NOMO-1 treated with dmso at 0.1 percent for 144 hours (cell line): ENCODE results near the gene HTD2.

ENCODE experiments used
- DNase-seq: peaks from one replicate; lab custom pipeline; 2025; ENCODE audit not compliant: unreplicated experiment; lab: John Stamatoyannopoulos, UW

HTD2 gene

DNA sequence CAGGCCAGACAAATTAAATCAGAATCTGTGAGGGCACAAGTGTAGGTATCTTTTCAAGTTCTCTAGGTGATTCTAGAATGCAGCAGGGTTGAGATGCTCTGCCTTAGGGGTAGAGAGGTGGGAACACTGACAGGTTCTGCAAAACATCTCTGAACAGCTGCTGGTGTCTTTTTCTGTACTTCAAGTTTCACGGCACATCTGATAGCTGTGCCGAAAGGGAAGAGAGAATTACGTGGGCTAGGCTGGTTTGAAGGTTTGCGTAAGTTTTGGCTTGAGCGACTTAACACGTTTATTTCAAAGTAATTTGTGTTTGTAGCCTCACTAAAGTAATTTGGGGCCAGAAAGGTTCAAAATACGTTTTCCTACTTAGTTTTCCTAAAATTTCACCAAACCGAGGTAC is 48.9 kb downstream of the HTD2 start:
- peak; percentile 82 for DNase-seq

- DNase-seq, result peak; percentile 44
Measured at GRCh38 chr3:58356054-58356453, 49.7 kb downstream of the HTD2 start.

DNA sequence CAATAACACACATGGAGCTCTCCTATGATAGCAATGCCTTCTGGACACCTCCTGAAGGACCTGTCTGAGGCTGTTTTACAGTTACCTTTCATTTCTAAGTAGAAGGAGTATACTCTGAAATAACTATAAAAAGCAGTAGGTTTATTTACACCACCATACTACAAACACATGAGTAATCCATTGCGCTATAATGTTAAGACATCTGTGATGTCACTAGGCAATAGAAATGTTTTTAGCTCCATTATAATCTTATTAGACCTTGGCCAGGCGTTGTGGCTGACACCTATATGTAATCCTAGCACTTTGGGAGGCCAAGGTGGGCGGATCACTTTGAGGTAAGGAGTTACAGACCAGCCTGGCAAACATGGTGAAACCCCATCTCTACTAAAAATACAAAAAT is 51.1 kb downstream of the HTD2 start:
- DNase-seq, result no peak

GRCh38 chr3:58358092-58358491 is 51.8 kb downstream of the HTD2 start:
- no peak for DNase-seq

DNA sequence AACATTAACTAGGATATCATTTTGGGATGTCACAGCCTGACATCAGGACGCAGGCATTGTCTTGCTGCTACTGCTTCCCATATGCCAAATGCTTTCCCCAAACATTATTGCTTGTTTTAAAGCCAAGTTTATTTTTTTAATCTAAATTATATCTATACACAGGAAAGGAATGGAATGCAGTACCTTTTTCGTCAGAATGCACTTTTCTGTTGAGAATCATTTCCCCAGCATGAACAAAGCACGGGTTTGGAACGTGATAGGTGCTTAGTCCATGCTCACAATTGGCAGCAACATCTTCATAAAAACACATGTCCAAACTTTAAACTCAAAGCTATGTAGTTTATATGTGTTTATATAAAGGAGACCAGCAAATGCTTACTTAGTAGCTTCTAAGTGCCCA is 52.5 kb downstream of the HTD2 start:
- DNase-seq, result no peak

DNA sequence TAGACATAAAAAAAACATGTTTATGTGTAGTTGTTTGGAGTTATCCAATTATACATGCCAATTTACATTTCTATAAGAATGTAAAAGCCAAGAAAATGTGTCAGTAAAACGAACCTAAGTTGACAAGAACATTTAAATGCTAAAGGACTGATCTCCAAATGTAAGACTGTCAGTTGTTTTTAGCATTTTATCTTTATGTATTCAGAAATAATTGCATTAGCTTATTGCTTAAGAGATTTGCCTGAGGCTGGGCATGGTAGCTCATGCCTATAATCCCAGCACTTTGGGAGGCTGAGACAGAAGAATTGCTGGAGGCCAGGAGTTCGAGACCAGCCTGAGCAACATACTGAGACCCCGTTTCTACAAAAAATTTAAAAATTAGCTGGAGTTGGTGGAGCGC is 53.3 kb downstream of the HTD2 start:
- no peak for DNase-seq

GRCh38 chr3:58361866-58362265 is 55.5 kb downstream of the HTD2 start:
- DNase-seq, result no peak

- DNase-seq, result no peak
Measured at GRCh38 chr3:58366699-58367098, 60.4 kb downstream of the HTD2 start.

DNA sequence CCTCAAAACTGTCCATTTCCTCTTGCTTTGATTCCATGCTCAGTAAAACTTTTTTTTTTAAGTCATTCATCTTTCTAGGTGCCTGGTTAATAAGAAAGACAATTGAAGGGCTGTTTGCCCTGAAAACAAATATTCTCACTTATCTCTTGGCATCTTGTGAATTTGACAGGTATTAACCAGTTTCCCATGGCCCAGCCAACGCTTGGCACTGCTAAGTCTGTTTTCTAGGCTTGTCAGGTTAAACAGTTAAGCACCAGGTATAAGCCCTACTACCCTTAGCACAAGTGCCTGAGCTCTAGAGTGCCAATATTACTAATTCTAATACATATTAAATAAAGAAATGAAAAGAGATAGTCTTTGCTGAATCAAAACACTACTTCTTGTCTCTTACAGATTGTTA is 62.7 kb downstream of the HTD2 start:
- DNase-seq, result no peak
